ENCODE data around the gene MMP24.
"Not testable (repeated sequence)": the region's sequence is repeated elsewhere in the genome, so short reads cannot be mapped to it uniquely, and the experiment has no call there.

MMP24 gene

DNA sequence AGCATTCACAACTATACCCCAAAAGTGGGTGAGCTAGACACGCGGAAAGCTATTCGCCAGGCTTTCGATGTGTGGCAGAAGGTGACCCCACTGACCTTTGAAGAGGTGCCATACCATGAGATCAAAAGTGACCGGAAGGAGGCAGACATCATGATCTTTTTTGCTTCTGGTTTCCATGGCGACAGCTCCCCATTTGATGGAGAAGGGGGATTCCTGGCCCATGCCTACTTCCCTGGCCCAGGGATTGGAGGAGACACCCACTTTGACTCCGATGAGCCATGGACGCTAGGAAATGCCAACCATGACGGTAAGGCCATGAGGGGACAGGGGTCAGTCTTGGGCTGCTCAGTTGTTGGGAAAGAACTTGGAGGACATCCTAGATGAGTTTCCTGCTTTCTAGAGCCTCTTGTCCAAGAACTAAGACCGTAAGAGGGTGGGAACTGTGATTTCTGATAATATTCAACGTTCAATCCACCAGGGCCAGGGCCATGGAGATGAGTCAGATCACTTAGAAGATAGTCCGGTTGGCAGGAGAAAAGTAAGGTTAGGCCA, 28.0 kb downstream of the MMP24 start:
- FAIRE-seq (no peak), DNase-seq (ENCODE audit: low spot score) (no peak)

DNA sequence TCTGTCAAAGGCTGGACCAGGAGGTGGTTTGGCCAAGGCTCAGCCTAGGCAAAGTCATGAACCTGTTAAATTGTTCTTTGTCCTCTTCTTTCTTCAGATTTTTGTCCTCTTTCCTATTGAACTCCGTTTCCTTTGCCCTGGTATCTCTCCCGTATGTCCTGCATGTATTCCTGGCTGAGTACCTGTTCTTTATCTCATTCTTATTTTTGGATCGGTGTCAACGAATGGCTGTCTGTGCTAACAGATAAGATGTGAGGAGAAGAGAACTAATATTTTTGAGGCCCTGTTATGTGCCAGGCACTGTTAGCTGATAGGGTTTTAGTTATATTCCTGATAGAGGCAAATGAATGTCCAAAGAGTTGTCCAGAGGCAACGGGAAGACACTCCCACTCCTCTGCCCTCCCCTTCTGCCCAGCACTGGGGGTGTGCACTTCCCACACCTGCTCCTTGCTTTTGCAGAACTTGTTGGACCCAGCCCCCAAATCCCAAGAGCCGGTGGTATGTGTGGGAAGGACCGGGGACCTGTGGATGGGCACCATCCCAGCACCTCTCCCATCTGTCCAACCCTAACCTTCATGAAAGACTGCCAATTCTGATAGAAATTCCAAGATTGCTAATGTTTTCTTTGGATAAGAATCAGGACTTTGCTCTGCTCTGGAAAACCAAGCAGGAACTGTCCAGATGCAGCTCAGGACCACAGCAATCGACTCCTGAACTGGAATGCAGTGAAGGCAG, 30.9 kb downstream of the MMP24 start:
- no peak for DNase-seq (ENCODE audit: low spot score)

DNA sequence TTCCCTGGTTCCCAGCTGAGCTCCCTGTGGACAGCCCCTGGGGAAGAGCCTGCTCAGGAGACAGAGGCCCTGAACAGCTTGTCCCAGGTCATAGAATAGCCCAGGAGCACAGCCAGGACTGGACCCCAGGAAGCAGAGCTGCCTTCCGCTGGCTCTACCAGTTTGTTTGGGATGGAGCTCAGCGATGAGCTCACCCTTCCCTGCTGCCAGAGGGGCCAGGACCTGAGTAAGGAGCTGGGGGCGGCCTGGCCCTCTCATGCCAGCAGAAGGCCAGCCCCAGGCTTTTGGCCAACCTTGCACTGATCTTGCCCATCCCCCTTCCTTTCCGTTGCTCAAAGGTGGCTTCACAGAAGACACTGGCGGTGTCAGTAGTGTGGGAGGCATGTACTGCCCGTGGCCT, 33.9 kb downstream of the MMP24 start:
- DNase-seq (ENCODE audit: low spot score) (no peak), FAIRE-seq (no peak)

More for the DNA sequence above, 30.9 kb downstream of the MMP24 start:
- FAIRE-seq = no peak

DNA sequence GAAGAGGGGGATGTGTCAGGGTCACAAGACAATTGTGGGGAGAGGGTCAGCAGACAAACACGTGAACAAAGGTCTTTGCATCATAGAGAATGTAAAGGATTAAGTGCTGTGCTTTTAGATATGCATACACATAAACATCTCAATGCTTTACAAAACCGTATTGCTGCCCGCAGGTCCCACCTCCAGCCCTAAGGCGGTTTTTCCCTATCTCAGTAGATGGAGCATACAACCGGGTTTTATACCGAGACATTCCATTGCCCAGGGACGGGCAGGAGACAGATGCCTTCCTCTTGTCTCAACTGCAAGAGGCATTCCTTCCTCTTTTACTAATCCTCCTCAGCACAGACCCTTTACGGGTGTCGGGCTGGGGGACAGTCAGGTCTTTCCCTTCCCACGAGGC, 35.8 kb downstream of the MMP24 start:
- DNase-seq (ENCODE audit: low spot score); FAIRE-seq: not testable (repeated sequence)

DNA sequence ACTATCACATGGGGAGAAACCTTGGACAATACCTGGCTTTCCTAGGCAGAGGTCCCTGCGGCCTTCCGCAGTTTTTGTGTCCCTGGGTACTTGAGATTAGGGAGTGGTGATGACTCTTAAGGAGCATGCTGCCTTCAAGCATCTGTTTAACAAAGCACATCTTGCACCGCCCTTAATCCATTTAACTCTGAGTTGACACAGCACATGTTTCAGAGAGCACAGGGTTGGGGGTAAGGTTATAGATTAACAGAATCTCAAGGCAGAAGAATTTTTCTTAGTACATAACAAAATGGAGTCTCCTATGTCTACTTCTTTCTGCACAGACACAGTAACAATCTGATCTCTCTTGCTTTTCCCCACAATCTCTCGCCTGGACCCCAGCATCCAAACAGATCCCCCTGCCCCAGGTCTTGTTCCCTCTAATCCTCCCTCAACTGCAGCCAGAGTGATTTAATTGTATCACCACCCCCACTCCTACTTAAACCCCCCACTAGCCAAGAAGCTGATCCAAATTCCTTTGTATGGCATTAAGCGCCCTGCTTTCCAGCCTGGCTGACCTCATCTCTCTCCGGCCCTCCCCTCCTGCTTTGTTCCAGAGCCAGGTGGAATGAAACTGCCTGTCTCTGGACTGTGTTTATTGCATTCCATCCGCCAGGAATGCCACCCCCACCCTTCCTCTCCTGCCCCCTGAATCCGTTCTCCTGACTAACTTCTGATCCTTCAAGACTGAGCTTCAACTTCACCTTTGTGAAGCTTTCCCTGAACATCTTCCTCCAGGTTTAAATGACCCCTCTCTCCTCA, 36.4 kb downstream of the MMP24 start:
- FAIRE-seq (peak; percentile 92), DNase-seq (ENCODE audit: low spot score) (peak; percentile 97)

DNA sequence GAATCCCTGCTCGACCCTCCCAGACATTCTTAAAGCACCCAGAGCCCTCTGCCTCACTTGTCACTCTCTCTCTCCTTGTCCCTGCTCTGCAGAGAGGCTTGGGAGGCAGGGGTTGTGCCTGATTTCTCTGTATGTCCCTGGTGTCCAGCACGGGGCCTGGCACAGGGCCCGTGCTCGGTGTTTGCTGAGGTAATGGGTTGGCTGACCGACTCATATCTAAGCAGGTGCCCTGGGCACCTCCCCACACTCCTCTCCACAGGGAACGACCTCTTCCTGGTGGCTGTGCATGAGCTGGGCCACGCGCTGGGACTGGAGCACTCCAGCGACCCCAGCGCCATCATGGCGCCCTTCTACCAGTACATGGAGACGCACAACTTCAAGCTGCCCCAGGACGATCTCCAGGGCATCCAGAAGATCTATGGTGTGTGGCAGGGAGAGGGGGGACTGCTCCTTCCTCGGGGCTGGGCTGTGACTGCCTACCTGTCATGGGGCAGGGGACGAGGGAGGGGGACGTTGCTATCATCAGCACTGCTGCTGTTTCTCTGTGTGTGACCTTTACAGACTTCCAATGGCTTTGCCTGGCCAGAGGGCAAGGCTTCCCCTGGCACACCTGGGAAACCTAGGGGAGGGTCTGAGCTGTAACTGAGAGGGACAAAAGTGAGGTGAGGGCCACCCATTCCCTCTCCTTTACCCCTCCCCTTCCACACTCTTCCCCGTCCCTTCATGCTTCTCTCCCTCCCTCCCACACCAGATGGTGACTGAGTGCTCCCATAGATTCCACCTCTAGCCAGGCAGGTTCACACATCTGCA, 37.2 kb downstream of the MMP24 start:
- FAIRE-seq (no peak), DNase-seq (ENCODE audit: low spot score) (peak; percentile 95)

DNA sequence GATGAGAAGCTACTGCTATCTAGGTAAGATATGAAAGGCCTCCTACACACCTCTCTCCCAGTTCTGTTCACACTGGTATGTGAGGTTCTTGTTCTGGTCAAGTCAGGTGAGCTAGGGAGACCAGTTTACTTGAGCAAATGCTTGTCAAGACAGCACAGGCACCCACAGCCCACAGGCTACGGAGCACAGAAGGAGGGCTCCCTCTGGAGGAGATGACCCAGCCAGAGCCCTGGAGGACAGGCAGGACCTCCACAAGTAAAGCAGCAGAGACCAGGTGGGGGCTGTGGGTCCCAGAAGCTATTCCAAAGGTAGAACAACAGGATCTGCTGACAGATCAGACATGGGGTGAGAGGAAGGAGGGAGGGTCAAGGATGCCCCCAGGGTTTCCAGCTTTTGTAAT, 38.3 kb downstream of the MMP24 start:
- FAIRE-seq (peak; percentile 69), DNase-seq (ENCODE audit: low spot score) (peak; percentile 78)

DNA sequence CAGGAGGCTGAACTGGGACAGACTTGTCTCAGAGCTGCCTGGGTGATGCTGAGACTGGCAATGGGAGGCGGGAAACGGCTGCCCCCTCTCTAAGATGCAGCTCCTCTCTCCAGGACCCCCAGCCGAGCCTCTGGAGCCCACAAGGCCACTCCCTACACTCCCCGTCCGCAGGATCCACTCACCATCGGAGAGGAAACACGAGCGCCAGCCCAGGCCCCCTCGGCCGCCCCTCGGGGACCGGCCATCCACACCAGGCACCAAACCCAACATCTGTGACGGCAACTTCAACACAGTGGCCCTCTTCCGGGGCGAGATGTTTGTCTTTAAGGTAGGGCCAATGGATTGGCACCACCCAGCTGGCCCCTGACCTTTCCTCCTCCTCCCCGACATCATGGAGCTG, 40.6 kb downstream of the MMP24 start:
- DNase-seq (ENCODE audit: low spot score) (no peak), FAIRE-seq (no peak)

DNA sequence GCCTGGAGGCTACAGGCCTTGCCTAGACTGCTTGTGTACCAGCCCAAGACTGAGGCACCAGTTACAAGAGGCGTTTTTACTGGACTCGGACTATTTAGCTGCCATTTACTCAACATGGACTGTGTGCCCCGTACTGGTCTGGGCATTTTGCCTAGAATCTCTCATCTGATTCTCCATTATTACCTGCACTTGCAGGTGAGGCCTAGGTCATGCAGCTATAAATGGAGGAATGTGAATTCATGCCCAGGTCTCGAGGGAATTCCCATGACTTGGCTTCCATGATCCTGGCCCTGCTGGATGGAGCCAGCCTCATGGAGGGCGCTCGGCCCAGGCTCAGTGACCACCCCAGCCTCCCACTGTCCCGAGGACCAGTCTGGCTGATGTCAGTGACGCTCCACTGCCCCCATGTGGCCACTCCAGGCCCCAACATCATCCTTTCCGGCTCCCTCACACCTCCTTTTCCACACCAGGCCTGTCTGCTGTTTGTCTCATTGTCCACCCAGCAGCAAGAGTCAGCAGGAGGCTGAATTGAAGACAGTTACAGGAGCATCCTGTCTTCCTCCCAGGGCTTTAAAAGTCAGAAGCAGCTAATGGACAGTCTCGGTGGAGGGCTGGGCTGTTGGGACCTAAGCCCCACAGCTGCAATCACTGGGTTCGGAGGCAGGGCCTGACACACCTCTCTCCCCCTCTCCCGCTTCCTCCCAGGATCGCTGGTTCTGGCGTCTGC, 42.7 kb downstream of the MMP24 start:
- DNase-seq (ENCODE audit: low spot score) (peak; percentile 52), FAIRE-seq (no peak)

DNA sequence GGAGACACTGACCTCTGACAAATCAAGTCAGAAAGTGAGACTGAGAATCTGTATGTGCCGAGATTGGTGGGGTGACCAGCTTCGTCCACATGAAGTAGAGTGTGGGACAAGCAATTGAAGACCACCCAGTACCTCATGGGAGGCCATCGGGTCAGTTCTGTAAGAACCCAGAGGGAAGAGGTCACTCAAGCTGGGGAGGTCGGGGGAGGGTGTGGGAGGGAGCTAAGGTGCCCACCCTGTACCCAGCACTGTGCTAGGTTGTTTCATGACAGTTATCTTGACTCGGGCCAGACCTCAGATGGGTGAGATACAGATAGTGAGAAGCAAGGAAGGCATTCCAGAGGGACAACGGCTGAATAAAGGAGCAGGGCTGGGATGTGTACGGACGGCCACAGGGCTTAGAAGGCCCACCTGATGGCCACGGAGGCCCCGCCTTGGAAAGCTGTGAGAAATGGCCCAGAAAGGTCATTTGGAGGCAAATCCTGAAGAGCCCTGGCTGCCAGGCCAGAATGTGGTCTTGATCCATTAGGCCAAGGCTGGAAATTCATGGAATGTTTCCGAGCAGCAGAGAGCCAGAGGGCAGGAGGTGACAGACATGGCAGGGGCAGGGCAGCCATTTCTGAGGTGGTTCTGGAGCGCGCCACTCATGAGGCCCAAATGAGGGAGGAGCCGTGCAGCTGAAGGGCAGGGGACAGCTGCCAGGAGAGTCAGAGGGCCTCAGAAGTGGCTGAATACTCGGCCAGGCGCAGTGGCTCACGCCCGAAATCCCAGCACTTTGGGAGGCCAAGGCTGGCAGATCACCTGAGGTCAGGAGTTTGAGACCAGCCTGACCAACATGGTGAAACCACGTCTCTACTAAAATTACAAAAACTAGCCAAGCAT, 43.8 kb downstream of the MMP24 start:
- FAIRE-seq (no peak), DNase-seq (ENCODE audit: low spot score) (no peak)

DNA sequence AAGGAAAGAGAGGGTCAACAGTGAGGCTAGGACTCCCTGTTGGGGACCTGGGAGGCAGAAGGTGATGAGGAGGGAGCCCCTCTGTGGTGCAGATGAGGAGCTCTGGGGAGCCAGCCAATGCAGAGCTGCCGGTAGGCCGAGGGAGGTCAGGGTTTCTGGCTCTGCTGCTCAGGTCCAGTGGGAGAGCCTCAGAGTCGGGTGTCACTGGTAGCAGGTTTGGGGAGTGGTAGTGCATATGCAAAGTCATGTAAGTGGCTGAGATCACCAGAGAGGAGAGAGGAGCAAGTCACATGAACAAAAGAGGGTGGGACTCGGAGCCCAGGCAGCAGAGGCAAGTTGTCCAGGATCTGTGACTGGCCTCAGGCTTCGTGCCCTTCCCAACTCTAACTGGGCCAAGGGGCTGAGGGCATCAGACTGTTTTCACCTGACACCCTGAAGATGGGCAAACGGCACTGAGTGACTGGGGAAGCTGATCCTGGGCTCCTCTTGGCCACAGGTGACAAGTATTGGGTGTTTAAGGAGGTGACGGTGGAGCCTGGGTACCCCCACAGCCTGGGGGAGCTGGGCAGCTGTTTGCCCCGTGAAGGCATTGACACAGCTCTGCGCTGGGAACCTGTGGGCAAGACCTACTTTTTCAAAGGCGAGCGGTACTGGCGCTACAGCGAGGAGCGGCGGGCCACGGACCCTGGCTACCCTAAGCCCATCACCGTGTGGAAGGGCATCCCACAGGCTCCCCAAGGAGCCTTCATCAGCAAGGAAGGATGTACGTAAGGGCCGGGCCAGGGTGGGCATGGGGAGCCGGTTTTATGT, 44.8 kb downstream of the MMP24 start:
- no peak for DNase-seq (ENCODE audit: low spot score)
- no peak for FAIRE-seq

DNA sequence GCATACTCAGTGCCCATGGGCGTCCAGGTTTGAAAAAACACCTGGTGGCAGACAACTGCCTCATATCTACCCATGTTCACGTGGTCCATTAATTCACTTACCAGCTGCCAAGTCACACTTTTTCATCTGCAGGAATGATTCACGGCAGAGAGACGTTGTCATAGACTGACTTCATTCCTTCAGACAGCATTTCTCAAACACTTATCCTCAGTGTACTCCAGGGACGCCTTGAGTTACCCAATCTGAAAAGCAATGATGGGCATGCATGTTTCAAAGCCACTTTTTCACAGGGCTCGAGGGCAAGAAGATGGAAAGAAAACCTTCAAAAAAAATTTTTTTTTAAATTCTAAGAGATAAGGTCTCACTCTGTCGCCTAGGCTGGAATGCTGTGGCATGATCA, 45.4 kb downstream of the MMP24 start:
- FAIRE-seq = peak; percentile 73
- DNase-seq (ENCODE audit: low spot score) = peak; percentile 66

DNA sequence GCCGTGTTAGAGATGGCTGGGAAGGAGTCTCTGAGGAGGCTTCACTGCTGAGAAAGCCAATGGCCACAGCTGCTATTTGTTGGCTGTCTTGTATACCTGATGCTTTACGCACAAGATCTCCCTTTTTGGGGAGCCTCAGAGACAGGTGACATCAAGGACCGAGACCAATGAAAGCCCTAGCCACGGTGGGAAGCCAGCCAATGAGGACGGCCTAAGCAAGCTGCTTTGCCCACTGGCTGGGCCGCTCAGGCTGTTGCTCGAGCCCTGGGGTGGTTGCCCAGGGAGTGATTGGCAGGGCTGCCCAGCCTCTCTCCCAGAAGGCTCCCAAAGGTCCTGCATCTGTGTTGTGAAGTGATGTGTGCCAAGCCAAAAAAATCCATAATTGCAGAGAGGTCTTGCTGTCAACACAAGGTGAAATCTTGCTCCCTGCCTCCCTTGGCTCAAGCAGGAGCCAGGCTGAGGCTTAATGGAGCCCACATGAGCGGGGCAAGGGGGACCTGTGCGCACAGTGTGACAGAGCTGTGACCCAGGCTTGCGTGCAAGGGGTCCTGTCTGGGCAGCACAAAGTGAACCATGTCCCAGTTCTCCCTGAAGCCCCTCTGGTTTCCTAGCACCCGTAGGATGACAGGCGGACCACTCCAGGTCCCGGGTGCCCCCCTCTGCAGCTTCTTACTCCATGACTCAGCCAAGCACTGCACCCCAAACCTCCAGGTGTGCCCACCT, 47.1 kb downstream of the MMP24 start:
- DNase-seq (ENCODE audit: low spot score) = no peak
- FAIRE-seq = no peak

DNA sequence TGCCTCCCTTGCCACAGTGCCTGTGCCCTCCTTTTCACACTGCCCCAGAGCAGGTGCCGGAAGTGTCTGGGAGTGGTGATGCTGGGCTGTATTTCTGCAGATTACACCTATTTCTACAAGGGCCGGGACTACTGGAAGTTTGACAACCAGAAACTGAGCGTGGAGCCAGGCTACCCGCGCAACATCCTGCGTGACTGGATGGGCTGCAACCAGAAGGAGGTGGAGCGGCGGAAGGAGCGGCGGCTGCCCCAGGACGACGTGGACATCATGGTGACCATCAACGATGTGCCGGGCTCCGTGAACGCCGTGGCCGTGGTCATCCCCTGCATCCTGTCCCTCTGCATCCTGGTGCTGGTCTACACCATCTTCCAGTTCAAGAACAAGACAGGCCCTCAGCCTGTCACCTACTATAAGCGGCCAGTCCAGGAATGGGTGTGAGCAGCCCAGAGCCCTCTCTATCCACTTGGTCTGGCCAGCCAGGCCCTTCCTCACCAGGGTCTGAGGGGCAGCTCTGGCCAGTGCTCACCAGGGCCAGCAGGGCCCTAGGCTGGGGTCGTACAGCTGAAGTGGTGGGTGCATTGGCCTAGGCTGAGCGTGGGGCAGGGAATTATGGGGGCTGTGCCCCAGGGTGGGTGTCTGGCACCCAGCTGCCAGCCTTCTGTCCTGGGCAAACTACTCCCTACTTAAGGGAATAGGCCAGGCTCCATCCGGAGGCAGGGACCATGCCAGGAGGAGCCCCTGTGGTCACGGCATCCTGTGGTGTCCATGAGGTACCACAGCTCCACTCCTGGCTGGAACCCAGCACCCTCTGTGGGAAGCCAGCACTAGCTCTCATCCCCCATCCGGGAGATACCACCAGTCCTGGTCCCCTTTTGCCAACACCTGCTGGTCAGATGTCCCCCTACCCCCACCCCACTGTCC, 47.9 kb downstream of the MMP24 start:
- DNase-seq (ENCODE audit: low spot score) (no peak), FAIRE-seq (no peak)

DNA sequence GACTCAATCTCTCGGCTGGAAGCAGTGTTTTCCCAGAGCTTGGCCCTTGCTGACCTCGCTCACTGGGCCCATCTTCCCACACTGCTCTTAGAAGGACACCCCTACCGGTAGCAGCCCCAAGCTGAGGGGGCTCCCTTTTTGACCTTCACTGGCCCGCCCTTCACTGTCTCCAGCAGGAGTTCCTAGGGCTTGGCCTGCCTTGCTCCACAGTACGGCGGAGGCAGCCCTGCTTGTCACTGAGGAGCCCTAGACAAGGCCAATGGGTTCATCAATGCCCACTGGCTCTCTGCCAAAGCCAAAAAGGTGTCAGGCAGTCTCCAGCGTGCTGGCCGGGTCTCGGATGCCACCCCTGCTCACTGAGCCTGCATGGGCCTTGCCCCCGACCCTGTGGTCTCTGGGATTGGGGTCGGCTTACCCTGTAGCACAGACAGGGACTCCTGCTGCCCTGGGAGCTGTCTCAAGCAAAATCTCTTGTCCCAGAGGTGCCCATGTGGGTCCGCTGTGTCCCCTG, 49.3 kb downstream of the MMP24 start:
- DNase-seq (ENCODE audit: low spot score) (no peak), FAIRE-seq (no peak)

DNA sequence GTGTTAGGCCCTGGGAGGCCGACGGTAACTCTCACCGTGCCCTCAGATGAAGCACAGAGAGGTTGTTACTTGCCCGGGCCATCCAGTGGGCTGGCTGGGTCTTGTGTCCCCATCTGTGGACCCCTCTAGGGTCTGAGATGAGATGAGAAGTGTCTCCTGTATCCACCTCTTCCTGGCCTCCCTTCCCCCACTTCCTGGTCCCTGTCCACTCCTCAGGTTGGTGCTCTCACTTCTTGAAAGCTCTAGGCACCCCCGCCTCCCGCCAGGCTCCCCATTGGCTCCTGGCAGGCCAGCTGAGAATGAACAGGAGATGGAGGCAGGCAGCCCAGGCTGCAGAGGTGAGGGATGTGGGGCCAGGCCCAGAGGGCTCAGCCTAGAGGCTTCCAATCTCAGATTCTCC, 49.9 kb downstream of the MMP24 start:
- DNase-seq (ENCODE audit: low spot score) (no peak), FAIRE-seq (no peak)

DNA sequence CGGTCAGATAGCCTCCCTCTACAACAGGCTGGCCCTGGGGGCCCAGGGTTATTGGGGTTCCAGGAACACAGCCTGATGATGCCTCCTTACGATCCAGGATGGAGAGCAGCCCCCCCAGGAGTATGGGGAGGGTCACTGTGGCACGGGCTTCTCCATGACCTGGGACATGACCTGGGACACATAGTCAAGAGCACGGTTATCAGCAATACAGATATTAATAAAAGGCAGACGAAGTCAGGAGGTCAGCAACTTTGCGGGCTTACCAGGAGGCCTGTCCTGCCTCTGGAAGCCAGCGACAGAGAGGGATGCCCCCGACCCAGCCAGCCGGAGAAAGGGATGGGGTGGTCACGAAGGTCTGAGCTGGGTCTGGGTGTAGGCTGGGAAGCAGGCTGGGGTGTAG, 50.6 kb downstream of the MMP24 start:
- DNase-seq (ENCODE audit: low spot score) (no peak), FAIRE-seq (no peak)

Data from RCC 7860 (cell line).